DMS53 treated with DMSO at 0.1 percent for 48 hours (cell line): ENCODE results near the gene TGFBR2.

ENCODE experiments used
- DNase-seq: peaks from one replicate; lab custom pipeline; 2025; ENCODE audit not compliant: unreplicated experiment; lab: John Stamatoyannopoulos, UW

Gene TGFBR2

DNA sequence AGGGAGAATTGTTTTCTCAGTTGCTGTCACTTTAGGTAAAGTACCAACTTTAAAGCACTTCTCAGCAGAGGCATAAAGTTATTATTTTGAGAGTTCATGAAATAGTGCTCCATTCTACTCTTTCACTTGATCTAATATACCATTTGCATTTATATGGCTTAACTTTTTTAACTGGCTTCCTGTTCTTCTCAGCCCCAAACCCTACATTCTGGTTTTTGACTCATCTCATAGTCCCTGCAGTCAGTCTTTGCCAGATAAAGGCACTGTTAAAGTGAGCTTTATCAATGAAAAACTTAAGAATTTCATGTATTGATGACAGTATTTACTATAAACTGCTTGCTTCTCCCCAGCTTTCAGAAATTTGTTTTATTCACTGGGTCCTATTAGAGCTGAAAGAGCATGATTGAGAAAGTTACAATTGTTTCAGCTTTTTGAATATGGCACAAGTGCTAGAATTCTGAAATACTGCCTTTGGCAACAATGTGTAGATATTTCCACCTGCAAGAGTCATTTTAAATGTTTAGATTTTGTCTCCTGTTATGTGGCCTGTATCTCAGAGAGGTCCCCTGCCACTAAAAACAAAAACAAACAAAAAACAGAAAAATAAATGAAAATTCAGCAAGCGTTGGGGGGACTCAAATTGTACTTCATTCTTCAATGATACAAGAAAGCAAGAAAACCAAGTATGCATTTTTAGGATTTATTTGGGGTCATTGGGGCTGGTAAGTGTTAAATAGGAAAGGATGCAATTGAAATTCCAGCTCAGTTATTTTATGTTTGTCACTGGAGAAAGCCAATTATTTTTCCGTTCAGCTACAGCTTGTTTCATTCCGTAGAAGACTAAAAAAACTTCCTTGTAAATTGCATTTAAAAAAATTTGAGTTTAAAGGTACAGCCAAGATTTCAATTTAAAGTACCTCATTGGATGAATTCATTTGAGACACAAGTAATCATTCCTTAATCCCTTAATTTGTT lies 28.6 kb downstream of the TGFBR2 start:
- DNase-seq = no peak

DNA sequence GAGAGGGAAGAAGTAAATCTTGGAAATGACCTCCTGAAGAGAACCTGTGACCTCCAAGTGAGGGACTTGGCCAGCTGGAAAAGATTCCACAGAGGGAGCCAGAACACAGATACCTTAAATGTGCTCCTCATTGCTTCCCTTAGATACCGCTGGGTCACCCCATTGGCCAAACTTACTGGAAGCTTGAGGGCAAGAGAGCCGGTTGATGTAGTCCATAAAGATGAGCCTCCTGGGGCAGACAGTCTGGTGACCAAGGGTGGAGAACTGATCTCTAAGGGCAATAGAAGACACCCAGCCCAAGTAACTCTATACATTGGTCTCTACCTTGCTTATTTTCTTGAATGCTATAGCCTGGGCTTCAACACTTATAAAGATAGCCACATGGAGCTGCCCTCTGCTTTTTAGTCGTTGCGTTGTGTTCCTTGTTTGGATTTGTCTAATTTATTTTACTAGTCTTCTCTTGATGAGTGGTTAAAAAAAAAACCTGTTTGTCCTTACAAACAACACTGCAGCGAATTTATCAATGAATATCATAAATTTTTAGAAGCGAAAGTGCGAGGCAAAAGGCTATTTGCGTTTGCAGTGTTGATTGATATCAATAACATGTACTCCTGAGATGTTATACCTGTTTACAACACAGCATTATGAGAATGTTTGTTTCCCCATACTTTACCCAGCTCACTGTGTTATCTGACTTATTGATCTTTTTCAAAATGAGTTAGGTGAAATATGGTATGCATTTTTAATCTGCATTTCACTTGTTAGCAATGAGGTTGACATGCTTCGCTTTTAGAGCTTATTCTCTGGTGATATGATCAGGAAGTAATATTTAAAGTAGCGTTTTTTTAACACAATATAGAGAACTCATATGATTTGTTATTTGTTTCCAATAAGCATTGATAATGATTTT lies 31.2 kb downstream of the TGFBR2 start:
- no peak for DNase-seq

DNA sequence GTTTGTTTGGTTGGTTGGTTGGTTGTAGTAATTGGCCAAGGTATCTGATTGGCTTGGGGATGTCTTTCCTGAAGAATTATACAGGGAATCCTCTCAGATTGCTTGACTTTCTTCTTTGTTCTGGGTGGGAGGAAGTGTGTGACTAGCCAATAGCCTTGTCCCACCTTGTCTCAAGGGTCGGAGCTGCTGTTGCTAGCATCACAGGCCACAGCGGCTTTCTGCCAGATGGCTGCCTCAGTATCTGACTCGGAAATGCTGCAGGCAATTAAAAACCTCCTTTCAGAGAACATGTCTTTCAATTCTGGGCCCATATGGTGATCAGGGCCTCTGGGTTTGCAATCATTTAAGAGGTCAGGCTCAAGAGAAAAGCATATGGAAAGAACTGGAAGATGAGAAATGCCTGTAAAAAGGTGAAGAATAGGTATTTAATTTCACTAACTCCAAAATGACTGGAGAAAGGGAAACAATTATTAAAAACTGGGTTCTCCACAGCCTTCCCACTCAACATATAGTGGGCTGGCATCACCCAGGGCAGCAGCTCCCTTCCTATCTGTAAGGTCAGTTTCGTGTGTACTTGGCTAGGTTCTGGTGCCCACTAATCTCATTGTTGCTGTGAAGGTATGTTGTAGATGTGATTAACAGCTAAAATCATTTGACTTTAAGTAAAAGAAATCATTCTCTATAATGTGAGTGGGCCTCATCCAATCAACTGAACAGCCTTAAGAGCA lies 32.4 kb downstream of the TGFBR2 start:
- no peak for DNase-seq

DNA sequence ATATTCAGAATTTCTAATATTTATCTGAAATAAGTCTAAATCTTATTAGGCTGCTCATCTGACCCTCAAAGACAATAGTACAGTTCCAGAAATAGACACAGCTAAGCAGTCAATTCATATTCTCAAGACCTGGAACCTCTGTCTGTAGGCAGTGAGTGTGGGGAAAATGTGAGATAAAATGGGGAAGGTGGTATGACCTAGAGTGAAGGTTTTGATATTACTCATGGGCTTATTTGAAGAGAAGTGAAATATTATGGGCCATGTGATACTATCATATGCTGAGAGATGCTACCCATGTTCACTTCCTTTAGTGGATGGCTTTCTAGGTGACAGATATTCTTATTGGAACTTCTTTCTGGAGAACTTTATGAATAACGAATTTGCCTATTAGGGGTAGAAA lies 33.5 kb downstream of the TGFBR2 start:
- DNase-seq = no peak

DNA sequence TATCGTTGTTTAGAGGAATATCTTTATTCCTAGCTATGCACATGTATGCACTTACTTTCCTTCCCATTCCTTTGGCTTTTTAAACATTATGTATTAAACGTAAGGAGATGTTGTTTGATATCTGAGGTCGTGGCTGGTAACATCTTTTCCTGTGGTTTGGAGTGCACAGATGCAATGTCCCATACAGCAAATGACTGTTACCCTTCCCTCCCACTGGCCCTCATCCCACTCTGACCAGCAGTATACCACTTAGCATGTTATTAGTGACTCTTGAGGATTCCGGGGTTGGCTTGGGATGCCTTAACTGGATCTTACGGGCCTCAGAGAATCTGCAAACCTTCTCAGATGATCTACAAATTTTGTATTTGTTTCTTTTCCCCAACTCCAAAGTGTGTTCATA lies 34.5 kb downstream of the TGFBR2 start:
- DNase-seq = no peak

DNA sequence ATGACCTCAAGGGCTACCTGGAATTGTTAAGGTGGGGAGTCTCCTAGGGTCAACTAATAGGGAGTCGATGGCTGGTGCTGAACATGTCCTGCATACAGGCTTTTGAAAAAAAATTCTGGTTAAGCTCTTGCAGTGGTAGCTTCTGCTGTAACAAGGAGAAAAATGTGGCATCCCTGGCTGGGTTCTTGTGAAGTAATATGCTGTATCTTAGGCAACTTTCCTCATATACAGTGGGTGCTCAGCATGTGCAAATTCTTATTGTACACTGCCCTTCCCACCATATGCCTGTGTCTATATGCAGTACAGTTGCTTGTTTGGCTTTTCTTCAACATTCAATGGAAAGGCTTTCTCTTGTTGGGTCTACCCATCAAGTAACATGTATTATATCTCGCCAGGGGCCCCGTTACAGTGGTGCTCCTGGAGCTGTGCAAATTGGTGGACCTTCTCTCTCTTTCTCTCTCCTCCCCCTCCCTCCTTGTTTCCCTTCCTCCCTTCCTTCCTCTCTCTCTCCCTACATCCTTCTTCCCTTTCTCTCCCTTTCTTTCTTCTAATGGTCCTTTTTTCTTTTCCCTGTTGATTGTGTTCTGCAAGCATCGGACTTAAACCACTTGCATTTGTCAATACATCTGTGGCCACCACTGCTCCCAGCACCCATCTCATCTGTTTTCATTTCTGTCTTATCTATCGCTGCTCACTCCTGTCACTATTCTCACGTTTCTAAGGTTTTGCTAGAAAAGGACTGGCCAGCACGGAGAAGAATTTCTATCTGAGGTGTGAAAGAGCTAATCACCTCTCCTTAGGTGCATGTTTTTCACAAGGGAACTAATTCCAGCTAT lies 35.2 kb downstream of the TGFBR2 start:
- no peak for DNase-seq

DNA sequence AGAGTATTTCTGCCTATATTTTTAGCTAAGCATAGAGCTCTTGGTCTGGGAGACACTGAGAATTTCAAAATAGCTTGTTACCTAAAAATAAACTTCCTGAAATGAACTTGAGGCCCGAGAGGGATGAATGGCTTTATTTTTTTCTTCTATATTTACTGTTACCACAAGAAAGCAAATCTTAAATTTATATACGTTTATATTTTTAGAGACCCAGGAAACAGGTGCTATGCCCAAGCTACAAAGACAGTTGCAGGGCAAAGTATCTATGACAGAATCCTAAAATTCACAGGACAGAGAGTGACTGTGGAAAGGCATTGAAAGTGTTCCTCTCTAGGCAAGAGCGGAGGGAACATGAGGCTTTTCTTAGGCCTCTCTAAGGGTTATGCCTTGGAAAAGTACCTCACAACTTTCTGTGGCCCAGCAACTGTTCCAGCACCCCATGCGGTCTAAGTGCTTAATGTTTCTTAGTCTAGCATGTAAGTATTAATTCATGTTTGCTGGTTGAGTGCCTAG lies 36.5 kb downstream of the TGFBR2 start:
- no peak for DNase-seq

DNA sequence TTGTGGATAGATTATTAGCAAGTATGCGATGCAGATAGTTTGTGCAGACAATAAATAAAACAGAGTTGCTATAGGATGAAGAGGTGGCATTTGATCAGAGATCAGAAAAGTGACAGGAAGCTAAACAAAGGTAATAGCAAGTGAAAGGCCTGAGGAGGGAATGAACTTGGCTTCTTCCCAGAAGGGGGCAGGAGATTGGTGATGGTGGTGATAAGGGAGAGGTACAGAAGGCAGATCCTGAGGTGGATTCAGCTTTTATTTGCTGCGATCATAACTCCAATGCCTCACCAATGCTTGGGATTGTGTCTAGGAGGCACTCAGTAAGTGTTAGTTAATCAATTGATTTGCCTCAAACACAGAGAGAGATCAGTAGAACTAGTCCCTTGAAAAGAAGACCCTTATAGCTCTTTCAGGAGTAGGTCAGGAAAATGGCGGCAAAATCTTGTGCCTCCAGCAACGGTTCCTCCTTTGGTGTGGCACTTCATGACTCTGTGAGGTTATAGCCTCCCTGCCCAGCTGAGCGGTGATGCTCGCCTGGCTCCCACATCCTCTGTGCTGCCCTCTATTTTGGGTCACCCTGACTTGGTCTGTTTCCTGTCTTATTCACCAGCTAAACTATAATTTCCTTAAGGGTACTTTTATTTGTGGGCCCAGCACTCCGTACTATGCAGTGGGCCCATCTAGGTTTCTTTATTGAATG lies 37.5 kb downstream of the TGFBR2 start:
- no peak for DNase-seq

DNA sequence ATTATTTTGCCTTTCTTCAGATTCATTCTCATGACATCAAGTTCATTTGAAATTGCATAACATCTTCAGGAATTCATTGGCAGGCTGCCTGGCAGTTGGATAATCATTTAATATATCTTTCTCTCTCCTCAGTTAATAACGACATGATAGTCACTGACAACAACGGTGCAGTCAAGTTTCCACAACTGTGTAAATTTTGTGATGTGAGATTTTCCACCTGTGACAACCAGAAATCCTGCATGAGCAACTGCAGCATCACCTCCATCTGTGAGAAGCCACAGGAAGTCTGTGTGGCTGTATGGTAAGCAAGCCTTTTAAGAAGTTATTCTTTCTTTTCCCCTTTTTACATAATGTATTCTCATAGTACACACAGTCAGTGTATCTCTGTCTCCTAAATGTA lies 38.2 kb downstream of the TGFBR2 start:
- DNase-seq = no peak

DNA sequence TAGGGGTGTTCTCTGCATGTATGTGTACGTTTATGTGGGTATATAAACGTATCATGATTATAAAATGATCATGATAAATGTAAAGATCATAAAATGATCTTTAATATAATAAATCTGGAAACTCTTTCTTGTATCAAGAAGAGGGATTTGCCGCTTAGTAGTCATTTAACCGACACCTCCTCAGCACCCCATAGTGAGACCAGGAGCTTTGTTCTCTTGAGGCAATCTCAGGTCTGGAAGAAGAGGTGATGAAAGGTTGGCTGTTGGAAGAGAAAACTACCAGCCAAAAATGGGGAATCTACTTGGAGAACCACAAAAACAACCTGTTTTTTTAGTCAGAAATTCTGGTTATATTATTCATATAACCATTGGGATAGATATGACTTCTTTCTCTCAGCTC lies 38.7 kb downstream of the TGFBR2 start:
- no peak for DNase-seq

DNA sequence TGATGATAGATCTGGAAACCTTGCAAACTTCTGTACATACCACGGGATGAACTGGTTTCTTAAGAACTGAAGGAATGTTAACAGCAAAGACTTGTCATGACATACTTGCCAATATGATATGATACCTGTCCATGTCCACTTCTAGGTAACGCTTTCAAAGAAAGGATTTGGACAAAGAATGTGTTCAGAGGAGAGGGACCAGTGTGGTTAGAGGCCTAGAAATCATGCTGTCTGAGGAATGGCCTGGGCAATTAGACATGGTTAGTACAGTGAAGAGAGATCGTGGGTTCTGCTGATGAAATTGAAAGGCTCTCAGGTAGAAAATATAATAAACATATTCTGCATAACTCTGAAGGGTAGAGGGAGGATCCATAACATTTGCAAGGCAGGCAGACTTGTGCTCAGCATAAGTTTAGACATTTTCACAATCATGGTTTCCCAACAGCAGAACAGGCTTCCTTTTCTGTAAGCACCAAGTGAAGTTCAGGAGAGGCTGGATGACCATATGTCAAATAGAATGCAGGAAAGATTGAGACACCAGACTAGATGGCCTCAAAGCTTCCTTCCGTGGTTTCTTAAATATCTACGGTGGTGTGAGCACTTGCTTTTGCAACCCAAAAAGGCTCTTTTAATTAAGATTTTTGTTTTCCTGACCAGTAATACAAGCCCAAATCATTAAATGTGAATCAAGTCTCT lies 39.9 kb downstream of the TGFBR2 start:
- DNase-seq = no peak

DNA sequence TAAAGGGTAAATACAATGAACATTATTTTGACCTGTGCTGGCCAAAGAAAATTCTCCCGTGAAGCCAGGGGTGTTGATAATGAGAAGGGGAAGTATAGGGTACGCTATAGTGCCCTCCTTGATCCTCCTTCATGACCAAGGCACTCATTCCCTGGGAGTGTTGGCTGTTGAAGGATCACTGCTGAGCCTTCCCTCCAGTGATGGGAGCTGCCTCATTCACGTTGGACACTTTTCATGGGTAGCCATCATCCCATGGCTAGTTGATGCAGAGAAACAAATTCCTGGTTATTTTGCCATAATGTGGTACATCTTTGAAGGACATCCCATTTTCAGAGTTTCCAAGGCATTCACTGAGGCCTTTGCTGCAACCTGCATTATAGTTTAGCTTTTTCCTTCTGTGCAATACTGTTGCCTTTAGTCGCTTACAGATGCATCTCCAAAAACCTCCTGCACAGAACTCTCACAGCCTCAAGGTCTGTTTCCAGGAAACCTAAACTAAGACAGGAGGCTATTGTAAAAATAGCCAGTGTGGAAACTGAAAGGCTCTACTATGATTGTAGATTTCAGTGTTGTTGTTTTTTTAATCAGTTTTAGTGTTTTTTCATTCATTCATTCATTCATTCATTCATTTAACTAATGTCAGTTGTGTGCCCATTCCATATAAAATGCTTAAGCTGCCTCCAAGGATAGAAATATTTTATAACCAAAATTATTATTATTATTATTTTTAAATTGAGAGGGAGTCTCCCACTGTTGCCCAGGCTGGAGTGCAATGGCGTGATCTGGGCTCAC lies 40.8 kb downstream of the TGFBR2 start:
- DNase-seq = no peak

DNA sequence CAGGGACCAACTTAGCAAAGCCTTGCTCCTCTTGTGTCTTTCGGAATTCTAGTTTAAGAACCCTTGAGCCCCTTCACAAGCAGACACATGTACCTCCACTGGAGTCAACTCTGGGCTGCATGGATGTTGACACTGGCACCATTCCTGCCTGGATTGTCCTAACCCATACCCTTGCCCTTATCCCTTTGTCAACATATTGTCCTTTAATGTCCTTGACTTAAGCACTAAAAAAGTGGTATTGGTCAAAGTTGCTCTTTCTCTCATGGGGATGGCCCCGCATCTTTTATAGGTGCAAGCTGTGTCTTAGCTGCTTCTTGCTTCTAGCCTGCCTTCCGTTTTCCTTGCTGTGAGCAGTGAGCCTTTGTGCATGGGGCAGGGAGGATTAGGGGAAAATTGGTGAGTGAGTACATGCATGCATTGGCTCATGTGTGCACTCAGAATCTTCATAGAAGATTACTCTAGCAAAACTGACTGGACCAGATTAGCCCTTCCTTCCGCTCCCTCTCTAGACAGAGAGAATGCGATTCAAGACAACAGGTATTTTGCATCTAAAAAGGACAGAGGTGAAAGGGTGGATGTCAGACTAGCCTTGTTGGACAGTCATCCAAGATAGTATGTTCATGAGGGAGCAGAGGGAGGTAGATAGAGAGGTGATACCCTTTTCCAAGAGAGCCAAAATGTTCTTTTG lies 42.4 kb downstream of the TGFBR2 start:
- DNase-seq = no peak

DNA sequence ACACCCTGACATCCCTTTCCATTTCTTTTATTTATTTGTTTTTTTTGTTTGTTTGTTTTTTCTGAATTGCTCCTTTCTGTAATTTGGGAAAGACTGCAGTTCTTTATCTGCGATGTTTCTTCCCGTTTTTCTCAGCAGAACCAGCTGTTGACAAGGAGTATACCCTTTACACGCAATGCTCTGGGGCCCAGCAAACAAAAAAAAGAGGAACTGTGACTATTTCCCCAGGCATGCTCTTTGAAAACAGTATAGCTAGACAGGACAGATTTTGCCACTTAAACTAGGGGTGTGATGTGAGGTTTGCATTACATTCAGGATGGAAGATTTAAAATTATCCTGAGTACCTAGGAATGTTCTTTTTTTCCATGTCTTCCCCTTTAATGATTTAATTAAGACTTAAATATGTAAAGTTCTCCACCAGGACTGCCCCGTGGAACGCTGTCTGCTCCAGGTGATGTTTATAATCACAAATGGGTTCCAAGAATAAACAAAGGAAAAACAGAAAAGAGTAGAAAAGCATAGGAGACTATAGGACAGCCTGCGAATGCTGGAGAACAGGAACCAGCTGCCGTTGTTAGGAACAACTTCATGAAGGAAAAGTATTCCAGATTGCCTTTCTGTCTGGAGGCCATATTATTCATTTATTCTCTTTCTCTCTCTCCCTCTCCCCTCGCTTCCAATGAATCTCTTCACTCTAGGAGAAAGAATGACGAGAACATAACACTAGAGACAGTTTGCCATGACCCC lies 43.3 kb downstream of the TGFBR2 start:
- DNase-seq = no peak

DNA sequence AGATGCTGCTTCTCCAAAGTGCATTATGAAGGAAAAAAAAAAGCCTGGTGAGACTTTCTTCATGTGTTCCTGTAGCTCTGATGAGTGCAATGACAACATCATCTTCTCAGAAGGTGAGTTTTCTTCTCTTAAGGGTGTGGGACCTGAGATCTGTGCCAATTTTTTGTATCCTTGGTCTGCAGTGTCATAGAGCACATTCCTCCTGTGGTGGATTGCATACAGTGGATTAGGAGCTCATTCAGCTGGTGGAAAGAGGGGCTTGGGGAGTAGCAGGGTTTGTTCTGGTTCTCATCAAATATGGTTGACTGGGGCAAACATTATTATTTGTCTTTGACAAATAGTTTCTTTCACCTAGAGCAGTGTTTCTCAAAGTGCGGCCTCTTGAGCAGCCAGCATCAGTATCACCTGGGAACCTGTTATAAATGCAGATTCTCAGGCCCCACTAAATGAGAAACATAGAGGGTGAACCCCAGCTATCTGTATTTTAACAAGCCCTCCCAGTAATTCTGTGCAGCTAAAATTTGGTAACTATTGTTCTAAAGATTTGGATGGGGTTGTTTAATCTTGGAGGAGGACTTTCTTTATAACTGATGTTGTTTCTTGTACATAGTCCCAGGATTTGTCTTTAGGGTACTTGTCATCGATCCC lies 44.1 kb downstream of the TGFBR2 start:
- DNase-seq = no peak

DNA sequence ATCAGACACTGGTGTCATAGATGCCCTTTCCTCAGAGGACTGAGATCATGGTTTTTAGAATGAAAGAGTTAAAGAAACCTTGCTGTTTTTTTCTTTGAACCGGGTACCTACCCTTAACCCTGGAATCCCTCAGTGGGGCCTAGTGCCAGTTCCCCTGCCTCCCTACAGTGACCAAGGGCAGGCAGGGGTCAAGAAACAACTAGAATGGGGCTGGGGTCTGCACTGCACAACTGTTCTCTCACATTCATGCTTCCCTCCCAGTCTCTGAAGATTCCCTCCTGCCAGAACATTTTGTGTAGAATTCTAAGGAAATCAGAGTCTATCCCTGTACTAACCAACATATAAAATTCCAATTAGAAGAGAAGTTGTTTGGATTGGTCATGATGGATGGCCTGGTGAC lies 47.9 kb downstream of the TGFBR2 start:
- no peak for DNase-seq
